ENCODE results near the gene NKPD1.

Gene NKPD1

GRCh38 chr19:45117167-45117594 lies 43.6 kb downstream of the NKPD1 start:
- DNase-seq: peak; percentile 76

- peak; percentile 64 for DNase-seq
Observed at GRCh38 chr19:45115809-45116615, 44.8 kb downstream of the NKPD1 start.

- DNase-seq: peak; percentile 51
Observed at GRCh38 chr19:45114116-45114515, 46.7 kb downstream of the NKPD1 start.

- peak; percentile 53 for DNase-seq
Observed at GRCh38 chr19:45113628-45114027, 47.2 kb downstream of the NKPD1 start.

GRCh38 chr19:45112111-45112827 lies 48.5 kb downstream of the NKPD1 start:
- DNase-seq: no peak

Measured in DMS79 treated with DMSO at 0.1 percent for 48 hours (cell line).